ENCODE data around the gene TNRC6C.

GRCh38 chr17:78131172-78132083 lies 172.9 kb downstream of the TNRC6C start:
- no peak for TF ChIP-seq CTCF (IDR thresholded peaks at IDR 0.05; ENCODE audit: low read depth, low read length, missing input control)
- no peak for TF ChIP-seq JUND (IDR thresholded peaks at IDR 0.05)
- no peak for TF ChIP-seq TAF1 (conservative IDR thresholded peaks at IDR 0.05)
- TF ChIP-seq NR2F2 (IDR thresholded peaks at IDR 0.05): no peak
- TF ChIP-seq RAD21 (IDR thresholded peaks at IDR 0.05): no peak
- TF ChIP-seq REST (IDR thresholded peaks at IDR 0.05): no peak
- no peak for TF ChIP-seq ZBTB33 (IDR thresholded peaks at IDR 0.05)
- TF ChIP-seq ATF3 (IDR thresholded peaks at IDR 0.05): no peak
- TF ChIP-seq HNF4G (IDR thresholded peaks at IDR 0.05): no peak
